MCF 10A (cell line): ENCODE results near the gene ZNF165. TPM values are rescaled to one million over a fixed set of nuclear protein-coding genes. Genes with fewer than 3 reads are reported as not detected.
"Not testable (repeated sequence)": the region's sequence is repeated elsewhere in the genome, so short reads cannot be mapped to it uniquely, and the experiment has no call there.

Experiments used
- Bru-seq: library from RNA; stranded (reverse); fragments of 400-500 nt; gene quantifications from one replicate; lab custom pipeline; 2021; lab: Mats Ljungman, UMichigan
- BruChase-seq, 2 experiments: library from RNA; stranded (reverse); fragments of 400-500 nt; gene quantifications; one replicate each; lab custom pipeline; 2021; lab: Mats Ljungman, UMichigan
- BruUV-seq: library from RNA; stranded (reverse); fragments of 400-500 nt; replicated peaks from 2 replicates; lab custom pipeline; 2021; lab: Mats Ljungman, UMichigan
- CTCF ChIA-PET: fragments of 300-600 bp; sonication (Branson Sonifier 250); formaldehyde crosslinking; extraction: SDS; loops from one replicate; lab custom pipeline; 2021; ENCODE audit warnings: antibody characterized with exemption, inconsistent platforms; lab: Yijun Ruan, JAX
- POLR2A ChIA-PET: fragments of 300-600, 350-650 bp; sonication (Branson Sonifier 250); formaldehyde crosslinking; extraction: SDS; loops from one replicate; lab custom pipeline; 2020; ENCODE audit warnings: antibody characterized with exemption, inconsistent platforms; lab: Yijun Ruan, JAX
- DNase-seq: peaks from one replicate; pipeline ENCODE4 v3.0.0-alpha.2; 2018; ENCODE audit not compliant: unreplicated experiment
- H3K27ac Mint-ChIP-seq: one replicate; pipeline ENCODE4 v1.8.0; 2022; ENCODE audit warnings: mild to moderate bottlenecking, low read depth, mixed read lengths; ENCODE audit not compliant: unreplicated experiment
- H3K27me3 Mint-ChIP-seq: one replicate; pipeline ENCODE4 v1.8.0; 2022; ENCODE audit warnings: mixed read lengths; ENCODE audit not compliant: insufficient read depth, unreplicated experiment
- H3K36me3 Mint-ChIP-seq: one replicate; pipeline ENCODE4 v1.8.0; 2022; ENCODE audit warnings: mild to moderate bottlenecking, moderate library complexity, mixed read lengths; ENCODE audit not compliant: insufficient read depth, unreplicated experiment
- H3K4me1 Mint-ChIP-seq: one replicate; pipeline ENCODE4 v1.8.0; 2022; ENCODE audit warnings: mixed read lengths; ENCODE audit not compliant: insufficient read depth, unreplicated experiment
- H3K4me3 Mint-ChIP-seq: one replicate; pipeline ENCODE4 v1.8.0; 2022; ENCODE audit warnings: mild to moderate bottlenecking, moderate library complexity, mixed read lengths; ENCODE audit not compliant: unreplicated experiment
- H3K9me3 Mint-ChIP-seq: one replicate; pipeline ENCODE4 v1.8.0; 2022; ENCODE audit warnings: mixed read lengths; ENCODE audit not compliant: unreplicated experiment
- intact Hi-C: fragments of 100-400 bp; cut with micrococcal nuclease; formaldehyde crosslinking; loops from 2 replicates; pipeline ENCODE4 v1.14.1; 2022
- long read RNA-seq: library from polyadenylated mRNA; stranded (forward); transcript quantifications from one replicate; pipeline ENCODE4 v2.0.0, GENCODE V29; 2022
- total RNA-seq: library from RNA; stranded (reverse); gene quantifications from 2 replicates; pipeline ENCODE4 v1.2.3, GENCODE V29; 2022
- TF ChIP-seq, protein P1 (sequence below): fragments of 200-600 bp; IDR thresholded peaks from one replicate; pipeline ENCODE4 v1.8.0; 2022; ENCODE audit warnings: antibody characterized with exemption, mild to moderate bottlenecking; ENCODE audit not compliant: unreplicated experiment

ZNF165 gene
- total RNA-seq (7.1 and 10.8 TPM in 2 replicates), Bru-seq, nascent RNA (percentile 83 among the genes with signal in this experiment), BruChase-seq, experiment 1, labeled RNA remaining after a 6-hour chase (percentile 87 among the genes with signal in this experiment), BruChase-seq, experiment 2, labeled RNA remaining after a 2-hour chase (percentile 81 among the genes with signal in this experiment)
- long read RNA-seq, partial matches to known transcripts: 1 of 12 reads
- long read RNA-seq, other reads (novel, unspliced or antisense): 11 of 12 reads

- POLR2A ChIA-PET: interaction anchor here (0.6 to 2.8 kb wide), 8 partner anchors 25 to 902 kb away, joined by 3 to 18 read pairs (median 4); partner anchors contain the start of genes ZKSCAN8, ZSCAN16 and ZSCAN31
- H3K36me3 Mint-ChIP-seq, H3K9me3 Mint-ChIP-seq, H3K27me3 Mint-ChIP-seq, CTCF ChIA-PET, DNase-seq: not testable (repeated sequence)
- Mint-ChIP-seq H3K4me3 (peak within 1 kb of the TSS; percentile 80), H3K27ac (peak within 1 kb of the TSS; percentile 99), H3K4me1 (peaks cover 13% of the 10 kb centered on the region)
- TSS peak; percentile 59 for BruUV-seq
- intact Hi-C loops: loop anchor here (1.0 to 10.0 kb wide), 4 partner anchors 24 to 266 kb away; partner anchors contain the start of gene ZSCAN16
Measured at GRCh38 chr6:28080381-28080630, at the start of gene ZNF165. Gene ZNF165 (plus strand): TSS chr6:28080568. CDS start chr6:28085481, 4,913 bp downstream.

DNA sequence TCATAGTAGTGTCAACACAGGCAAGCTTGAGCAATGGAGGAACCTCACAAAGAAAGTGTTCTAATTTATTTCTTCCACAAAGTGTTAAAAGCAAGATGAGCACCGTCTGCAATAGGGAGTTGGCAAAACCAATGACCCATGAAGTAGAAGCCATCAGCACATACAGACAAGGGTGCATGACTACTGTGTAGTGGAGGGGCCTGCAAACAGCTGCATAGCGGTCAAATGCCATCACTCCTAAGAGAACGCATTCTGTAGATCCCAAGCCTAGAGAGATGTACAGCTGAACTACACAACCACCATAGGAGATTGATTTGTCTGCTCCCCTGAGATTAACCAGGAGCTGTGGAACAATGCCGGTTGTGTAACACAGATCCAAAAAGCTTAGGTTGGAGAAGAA, 26.8 kb upstream of the ZNF165 start:
- Mint-ChIP-seq H3K4me3 (no peak overlapping the region), H3K27me3 (peaks cover 54% of the 10 kb centered on the region), H3K36me3 (no peaks in the 10 kb centered on the region), H3K4me1 (no peaks in the 10 kb centered on the region), H3K27ac (no peak overlapping the region), H3K9me3 (no peaks in the 10 kb centered on the region)
- CTCF ChIA-PET: no interaction called here
- TF ChIP-seq, protein P1, sequence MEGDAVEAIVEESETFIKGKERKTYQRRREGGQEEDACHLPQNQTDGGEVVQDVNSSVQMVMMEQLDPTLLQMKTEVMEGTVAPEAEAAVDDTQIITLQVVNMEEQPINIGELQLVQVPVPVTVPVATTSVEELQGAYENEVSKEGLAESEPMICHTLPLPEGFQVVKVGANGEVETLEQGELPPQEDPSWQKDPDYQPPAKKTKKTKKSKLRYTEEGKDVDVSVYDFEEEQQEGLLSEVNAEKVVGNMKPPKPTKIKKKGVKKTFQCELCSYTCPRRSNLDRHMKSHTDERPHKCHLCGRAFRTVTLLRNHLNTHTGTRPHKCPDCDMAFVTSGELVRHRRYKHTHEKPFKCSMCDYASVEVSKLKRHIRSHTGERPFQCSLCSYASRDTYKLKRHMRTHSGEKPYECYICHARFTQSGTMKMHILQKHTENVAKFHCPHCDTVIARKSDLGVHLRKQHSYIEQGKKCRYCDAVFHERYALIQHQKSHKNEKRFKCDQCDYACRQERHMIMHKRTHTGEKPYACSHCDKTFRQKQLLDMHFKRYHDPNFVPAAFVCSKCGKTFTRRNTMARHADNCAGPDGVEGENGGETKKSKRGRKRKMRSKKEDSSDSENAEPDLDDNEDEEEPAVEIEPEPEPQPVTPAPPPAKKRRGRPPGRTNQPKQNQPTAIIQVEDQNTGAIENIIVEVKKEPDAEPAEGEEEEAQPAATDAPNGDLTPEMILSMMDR: no peak
- BruUV-seq: no TSS peak
- no peak for DNase-seq
- POLR2A ChIA-PET: interaction anchor here (0.9 to 1.5 kb wide), 2 partner anchors 12 to 14 kb away, joined by 3 read pairs; no protein-coding TSS in a partner anchor
- intact Hi-C loops: no loop called here

GRCh38 chr6:28060405-28060804, 20.0 kb upstream of the ZNF165 start:
- TF ChIP-seq, protein P1: no peak
- intact Hi-C loops: no loop called here
- DNase-seq: no peak
- ChIA-PET POLR2A (interaction anchor here (0.7 kb wide), 1 partner anchor 55 kb away, joined by 4 read pairs; no protein-coding TSS in a partner anchor), CTCF (interaction anchor here (0.5 kb wide), 1 partner anchor 40 kb away, joined by 3 read pairs; no protein-coding TSS in a partner anchor)
- Mint-ChIP-seq H3K4me3 (no peak overlapping the region), H3K36me3 (no peaks in the 10 kb centered on the region), H3K27ac (no peak overlapping the region), H3K27me3 (peaks cover 23% of the 10 kb centered on the region), H3K4me1 (no peaks in the 10 kb centered on the region), H3K9me3 (no peaks in the 10 kb centered on the region)
- no TSS peak for BruUV-seq

- no peak for DNase-seq
- ChIA-PET CTCF (no interaction called here), POLR2A (no interaction called here)
- Mint-ChIP-seq H3K4me3 (no peak overlapping the region), H3K27ac (no peak overlapping the region), H3K9me3 (no peaks in the 10 kb centered on the region), H3K36me3 (no peaks in the 10 kb centered on the region), H3K4me1 (no peaks in the 10 kb centered on the region), H3K27me3 (peaks cover 61% of the 10 kb centered on the region)
- TF ChIP-seq, protein P1: no peak
- no TSS peak for BruUV-seq
- intact Hi-C loops: no loop called here
Measured at GRCh38 chr6:28064272-28064671, 16.1 kb upstream of the ZNF165 start.
